Measurements from ENCODE around the gene UGT1A7.

The UGT1A7 gene

DNA sequence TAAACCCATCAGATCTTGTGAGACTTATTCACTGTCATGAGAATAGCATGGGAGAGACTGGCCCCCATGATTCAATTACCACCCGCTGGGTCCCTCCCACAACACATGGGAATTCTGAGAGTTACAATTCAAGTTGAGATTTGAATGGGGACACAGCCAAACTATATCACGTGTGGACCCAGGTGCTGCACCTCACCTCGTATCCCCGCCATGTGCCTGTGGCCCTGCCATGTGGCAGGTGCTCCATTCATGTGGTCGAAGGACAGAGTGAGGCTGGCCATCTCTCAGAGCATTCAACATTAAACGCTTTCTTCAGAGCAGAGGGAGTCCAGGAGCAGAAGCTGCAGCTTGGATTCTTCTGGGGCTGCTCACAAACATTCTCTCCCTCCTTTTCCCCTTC lies 128.7 kb downstream of the UGT1A7 start:
- H3K9me3 ChIP-seq: no peaks in the 10 kb centered on the region
- peaks cover 9% of the 10 kb centered on the region for H3K27me3 ChIP-seq
- no peaks in the 10 kb centered on the region for H3K36me3 ChIP-seq
- no peak overlapping the region for H3K4me3 ChIP-seq (ENCODE audit: low read depth in 1 of 2, low read length in 1 of 2)
- H3K4me1 ChIP-seq (ENCODE audit: control insufficient read depth in 1 of 2, insufficient read depth in 1 of 2, low read depth in 1 of 2, low read length in 1 of 2): no peaks in the 10 kb centered on the region
- TF ChIP-seq, protein P1, sequence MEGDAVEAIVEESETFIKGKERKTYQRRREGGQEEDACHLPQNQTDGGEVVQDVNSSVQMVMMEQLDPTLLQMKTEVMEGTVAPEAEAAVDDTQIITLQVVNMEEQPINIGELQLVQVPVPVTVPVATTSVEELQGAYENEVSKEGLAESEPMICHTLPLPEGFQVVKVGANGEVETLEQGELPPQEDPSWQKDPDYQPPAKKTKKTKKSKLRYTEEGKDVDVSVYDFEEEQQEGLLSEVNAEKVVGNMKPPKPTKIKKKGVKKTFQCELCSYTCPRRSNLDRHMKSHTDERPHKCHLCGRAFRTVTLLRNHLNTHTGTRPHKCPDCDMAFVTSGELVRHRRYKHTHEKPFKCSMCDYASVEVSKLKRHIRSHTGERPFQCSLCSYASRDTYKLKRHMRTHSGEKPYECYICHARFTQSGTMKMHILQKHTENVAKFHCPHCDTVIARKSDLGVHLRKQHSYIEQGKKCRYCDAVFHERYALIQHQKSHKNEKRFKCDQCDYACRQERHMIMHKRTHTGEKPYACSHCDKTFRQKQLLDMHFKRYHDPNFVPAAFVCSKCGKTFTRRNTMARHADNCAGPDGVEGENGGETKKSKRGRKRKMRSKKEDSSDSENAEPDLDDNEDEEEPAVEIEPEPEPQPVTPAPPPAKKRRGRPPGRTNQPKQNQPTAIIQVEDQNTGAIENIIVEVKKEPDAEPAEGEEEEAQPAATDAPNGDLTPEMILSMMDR (IDR thresholded peaks at IDR 0.05): no peak
- no peak overlapping the region for H3K27ac ChIP-seq

DNA sequence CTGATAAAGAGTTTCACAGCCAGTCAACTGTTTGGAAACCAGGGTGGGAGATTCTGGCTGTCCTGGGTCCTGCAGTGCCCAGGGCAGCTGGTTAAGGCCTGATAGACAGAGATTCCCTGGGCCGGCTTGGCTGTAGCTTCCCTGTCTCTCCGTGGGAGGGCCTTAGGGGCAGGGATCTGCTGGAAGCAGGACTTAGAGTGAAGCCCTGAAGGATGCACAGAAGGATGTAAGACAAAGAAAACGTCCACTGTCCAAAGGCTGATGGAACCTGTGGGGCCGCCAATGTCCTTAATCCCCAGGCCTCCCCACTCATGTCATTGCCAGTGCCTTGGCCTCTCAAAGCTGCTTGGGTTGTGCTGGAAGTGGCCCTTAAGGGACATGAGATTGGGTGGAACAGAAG lies 129.4 kb downstream of the UGT1A7 start:
- H3K36me3 ChIP-seq: no peaks in the 10 kb centered on the region
- H3K27ac ChIP-seq: no peak overlapping the region
- H3K27me3 ChIP-seq: peaks cover 9% of the 10 kb centered on the region
- no peaks in the 10 kb centered on the region for H3K4me1 ChIP-seq (ENCODE audit: control insufficient read depth in 1 of 2, insufficient read depth in 1 of 2, low read depth in 1 of 2, low read length in 1 of 2)
- H3K9me3 ChIP-seq: no peaks in the 10 kb centered on the region
- no peak overlapping the region for H3K4me3 ChIP-seq (ENCODE audit: low read depth in 1 of 2, low read length in 1 of 2)
- TF ChIP-seq, protein P1 (IDR thresholded peaks at IDR 0.05): no peak

DNA sequence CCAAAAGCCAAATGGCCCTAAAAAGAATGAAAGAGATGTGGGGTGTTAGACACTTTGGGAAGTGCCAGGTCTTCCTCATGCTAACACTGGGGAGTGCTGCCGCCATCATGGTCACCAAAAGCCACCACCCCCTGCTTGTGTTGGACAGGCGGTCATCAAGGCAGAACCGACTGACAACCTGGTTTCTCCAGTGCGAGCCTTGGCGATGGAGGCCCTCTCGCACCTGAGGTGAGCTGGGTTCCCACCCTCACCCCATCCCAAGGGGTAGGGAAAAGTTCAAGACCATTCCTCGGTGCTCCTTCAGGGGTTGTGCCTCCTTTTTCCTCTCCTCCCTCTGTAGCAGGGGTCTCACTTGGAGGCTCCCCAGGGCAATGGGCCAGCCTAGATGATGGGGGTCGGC lies 130.0 kb downstream of the UGT1A7 start:
- H3K4me3 ChIP-seq (ENCODE audit: low read depth in 1 of 2, low read length in 1 of 2): no peak overlapping the region
- no peaks in the 10 kb centered on the region for H3K9me3 ChIP-seq
- peaks cover 9% of the 10 kb centered on the region for H3K27me3 ChIP-seq
- no peak overlapping the region for H3K27ac ChIP-seq
- no peaks in the 10 kb centered on the region for H3K4me1 ChIP-seq (ENCODE audit: control insufficient read depth in 1 of 2, insufficient read depth in 1 of 2, low read depth in 1 of 2, low read length in 1 of 2)
- TF ChIP-seq, protein P1 (IDR thresholded peaks at IDR 0.05): no peak
- no peaks in the 10 kb centered on the region for H3K36me3 ChIP-seq

GRCh38 chr2:233813236-233814055 lies 131.7 kb downstream of the UGT1A7 start:
- Histone ChIP-seq H3K27ac (no peak overlapping the region), H3K4me1 (ENCODE audit: control insufficient read depth in 1 of 2, insufficient read depth in 1 of 2, low read depth in 1 of 2, low read length in 1 of 2) (no peaks in the 10 kb centered on the region), H3K36me3 (no peaks in the 10 kb centered on the region), H3K9me3 (no peaks in the 10 kb centered on the region), H3K27me3 (peaks cover 9% of the 10 kb centered on the region), H3K4me3 (ENCODE audit: low read depth in 1 of 2, low read length in 1 of 2) (no peak overlapping the region)
- TF ChIP-seq, protein P1 (IDR thresholded peaks at IDR 0.05): no peak

GRCh38 chr2:233814056-233814835 lies 132.5 kb downstream of the UGT1A7 start:
- no peaks in the 10 kb centered on the region for H3K4me1 ChIP-seq (ENCODE audit: control insufficient read depth in 1 of 2, insufficient read depth in 1 of 2, low read depth in 1 of 2, low read length in 1 of 2)
- H3K36me3 ChIP-seq: no peaks in the 10 kb centered on the region
- TF ChIP-seq, protein P1 (IDR thresholded peaks at IDR 0.05): no peak
- no peak overlapping the region for H3K27ac ChIP-seq
- no peak overlapping the region for H3K4me3 ChIP-seq (ENCODE audit: low read depth in 1 of 2, low read length in 1 of 2)
- no peaks in the 10 kb centered on the region for H3K9me3 ChIP-seq
- H3K27me3 ChIP-seq: peaks cover 9% of the 10 kb centered on the region
